NOMO-1 treated with DMSO at 0.1 percent for 48 hours (cell line): ENCODE results near the gene IGFN1.

Experiments used
- DNase-seq: peaks from one replicate; lab custom pipeline; 2025; ENCODE audit not compliant: unreplicated experiment; lab: John Stamatoyannopoulos, UW

The IGFN1 gene

GRCh38 chr1:201215531-201216357, 25.1 kb downstream of the IGFN1 start:
- no peak for DNase-seq

GRCh38 chr1:201216395-201217085, 25.9 kb downstream of the IGFN1 start:
- DNase-seq: no peak

GRCh38 chr1:201217146-201217545, 26.5 kb downstream of the IGFN1 start:
- no peak for DNase-seq

GRCh38 chr1:201217851-201218250, 27.2 kb downstream of the IGFN1 start:
- no peak for DNase-seq

- no peak for DNase-seq
Measured at GRCh38 chr1:201218409-201218808, 27.8 kb downstream of the IGFN1 start.

- DNase-seq: no peak
Measured at GRCh38 chr1:201219481-201220387, 29.1 kb downstream of the IGFN1 start.

GRCh38 chr1:201220388-201220715, 29.7 kb downstream of the IGFN1 start:
- DNase-seq: no peak

GRCh38 chr1:201221201-201221846, 30.7 kb downstream of the IGFN1 start:
- no peak for DNase-seq

GRCh38 chr1:201222125-201222524, 31.5 kb downstream of the IGFN1 start:
- no peak for DNase-seq

- DNase-seq: no peak
Measured at GRCh38 chr1:201223852-201224665, 33.4 kb downstream of the IGFN1 start.

GRCh38 chr1:201224666-201225370, 34.2 kb downstream of the IGFN1 start:
- DNase-seq: no peak

GRCh38 chr1:201226178-201226514, 35.5 kb downstream of the IGFN1 start:
- DNase-seq: no peak

GRCh38 chr1:201226859-201227488, 36.4 kb downstream of the IGFN1 start:
- no peak for DNase-seq

GRCh38 chr1:201228011-201228983, 37.7 kb downstream of the IGFN1 start:
- DNase-seq: no peak

- no peak for DNase-seq
Measured at GRCh38 chr1:201229095-201229494, 38.5 kb downstream of the IGFN1 start.

- no peak for DNase-seq
Measured at GRCh38 chr1:201229771-201230635, 39.4 kb downstream of the IGFN1 start.

- no peak for DNase-seq
Measured at GRCh38 chr1:201230676-201231075, 40.1 kb downstream of the IGFN1 start.
